ENCODE data around the gene DLEC1.

The DLEC1 gene

DNA sequence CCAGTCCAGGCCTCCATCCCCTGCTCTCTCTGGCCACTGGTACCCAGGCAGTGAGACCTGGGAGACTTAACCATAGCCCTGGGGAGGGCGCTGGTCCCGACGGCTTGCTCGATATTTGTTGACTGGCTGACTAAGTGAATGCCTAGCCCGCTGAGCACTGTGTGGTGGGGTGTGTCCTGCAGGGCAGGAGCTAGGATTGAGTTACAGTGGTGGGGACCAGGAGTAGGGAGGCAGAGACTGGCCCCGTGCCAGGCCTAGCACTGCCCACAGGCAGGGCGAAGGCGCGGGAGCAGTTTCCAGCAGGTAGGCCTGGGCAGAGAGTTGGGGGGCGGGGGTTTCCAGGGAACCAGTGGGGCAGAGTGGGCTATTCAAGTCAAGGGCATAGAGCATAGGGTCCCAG is 48.5 kb upstream of the DLEC1 start, which contains the start of gene VILL:
VILL (plus strand) TSS at position 260 of the 400 bp plus-strand sequence. CDS start 2,887 bp downstream, outside the sequence.
- no peak within 1 kb of the TSS for H2AFZ ChIP-seq (ENCODE audit: low read length)
- H3K9ac ChIP-seq (ENCODE audit: low read depth, low read length, poor library complexity, severe bottlenecking), result no peak within 1 kb of the TSS
- peaks cover 13% of the 10 kb centered on the region for H3K79me2 ChIP-seq (ENCODE audit: insufficient read depth, low read length)
- no peaks in the 10 kb centered on the region for H4K20me1 ChIP-seq (ENCODE audit: insufficient read depth, low read length, poor library complexity, severe bottlenecking)
- no peak within 1 kb of the TSS for H3K4me2 ChIP-seq (ENCODE audit: low read depth, low read length, poor library complexity, severe bottlenecking)
- H3F3A ChIP-seq (ENCODE audit: low read depth), result no peaks in the 10 kb centered on the region
- TF ChIP-seq, protein P1, sequence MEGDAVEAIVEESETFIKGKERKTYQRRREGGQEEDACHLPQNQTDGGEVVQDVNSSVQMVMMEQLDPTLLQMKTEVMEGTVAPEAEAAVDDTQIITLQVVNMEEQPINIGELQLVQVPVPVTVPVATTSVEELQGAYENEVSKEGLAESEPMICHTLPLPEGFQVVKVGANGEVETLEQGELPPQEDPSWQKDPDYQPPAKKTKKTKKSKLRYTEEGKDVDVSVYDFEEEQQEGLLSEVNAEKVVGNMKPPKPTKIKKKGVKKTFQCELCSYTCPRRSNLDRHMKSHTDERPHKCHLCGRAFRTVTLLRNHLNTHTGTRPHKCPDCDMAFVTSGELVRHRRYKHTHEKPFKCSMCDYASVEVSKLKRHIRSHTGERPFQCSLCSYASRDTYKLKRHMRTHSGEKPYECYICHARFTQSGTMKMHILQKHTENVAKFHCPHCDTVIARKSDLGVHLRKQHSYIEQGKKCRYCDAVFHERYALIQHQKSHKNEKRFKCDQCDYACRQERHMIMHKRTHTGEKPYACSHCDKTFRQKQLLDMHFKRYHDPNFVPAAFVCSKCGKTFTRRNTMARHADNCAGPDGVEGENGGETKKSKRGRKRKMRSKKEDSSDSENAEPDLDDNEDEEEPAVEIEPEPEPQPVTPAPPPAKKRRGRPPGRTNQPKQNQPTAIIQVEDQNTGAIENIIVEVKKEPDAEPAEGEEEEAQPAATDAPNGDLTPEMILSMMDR (conservative IDR thresholded peaks at IDR 0.05; ENCODE audit: low read length), result no peak
- TF ChIP-seq EZH2phosphoT487 (IDR thresholded peaks at IDR 0.05; ENCODE audit: borderline replicate concordance), result no peak
- H3K27me3 ChIP-seq (ENCODE audit: insufficient read depth, low read length, poor library complexity, severe bottlenecking), result no peaks in the 10 kb centered on the region
- no peaks in the 10 kb centered on the region for H3K9me3 ChIP-seq (ENCODE audit: insufficient read depth, low read depth, low read length)
- H3K4me3 ChIP-seq (ENCODE audit: low read length, poor library complexity, severe bottlenecking), result no peak within 1 kb of the TSS
- H3K9me2 ChIP-seq (replicated peaks; ENCODE audit: low read depth, low read length), result no peaks in the 10 kb centered on the region
- H3K4me1 ChIP-seq (ENCODE audit: insufficient read depth, low read length, poor library complexity, severe bottlenecking), result peaks cover 18% of the 10 kb centered on the region
- H3K36me3 ChIP-seq (ENCODE audit: insufficient read depth, low read length), result no peaks in the 10 kb centered on the region

DNA sequence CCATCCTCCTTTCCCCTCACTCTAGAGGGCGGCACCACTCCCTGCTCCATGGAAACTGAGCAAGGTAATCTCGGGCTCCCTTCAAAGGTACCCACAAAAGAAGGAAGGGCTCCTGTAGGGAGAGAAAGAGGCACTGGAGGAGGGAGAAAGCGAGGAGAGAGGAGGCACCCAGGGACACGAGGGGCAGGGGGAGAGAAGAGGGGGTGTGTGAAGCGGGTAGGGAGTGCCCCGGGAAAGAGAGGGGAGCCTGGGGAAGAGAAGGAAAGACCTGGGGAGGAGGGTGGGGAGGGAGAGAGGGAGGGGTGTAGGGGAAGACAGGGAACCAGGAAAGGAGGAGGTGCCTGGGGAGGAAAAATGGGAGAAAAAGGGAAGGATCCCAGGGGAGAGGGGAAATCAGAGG is 47.9 kb upstream of the DLEC1 start:
- Histone ChIP-seq H3K36me3 (ENCODE audit: insufficient read depth, low read length) (no peaks in the 10 kb centered on the region), H3K4me3 (ENCODE audit: low read length, poor library complexity, severe bottlenecking) (no peak overlapping the region)

DNA sequence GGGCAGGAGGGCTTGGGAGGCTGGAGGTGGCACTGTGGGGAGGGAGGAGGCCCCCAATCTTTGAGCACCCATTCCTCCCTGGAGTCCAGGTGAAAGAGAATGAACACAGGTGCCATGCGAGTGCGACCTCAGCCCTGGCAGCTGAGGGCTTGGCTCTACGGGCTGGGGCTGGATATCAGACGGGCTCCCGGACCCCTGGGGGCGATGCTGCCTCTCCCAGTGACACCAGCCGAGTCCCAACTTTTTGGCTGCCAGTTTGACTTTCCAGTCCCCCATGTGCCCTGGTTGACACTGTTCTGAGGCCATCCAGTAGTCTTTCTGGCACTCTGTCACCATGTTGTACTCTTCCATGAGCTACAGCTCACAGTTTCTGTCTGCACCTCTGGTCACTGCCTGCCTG is 47.2 kb upstream of the DLEC1 start:
- no peaks in the 10 kb centered on the region for H3F3A ChIP-seq (ENCODE audit: low read depth)
- H3K4me2 ChIP-seq (ENCODE audit: low read depth, low read length, poor library complexity, severe bottlenecking), result no peak overlapping the region
- H3K9me2 ChIP-seq (replicated peaks; ENCODE audit: low read depth, low read length), result no peaks in the 10 kb centered on the region
- no peak overlapping the region for H3K9ac ChIP-seq (ENCODE audit: low read depth, low read length, poor library complexity, severe bottlenecking)
- no peaks in the 10 kb centered on the region for H3K36me3 ChIP-seq (ENCODE audit: insufficient read depth, low read length)
- TF ChIP-seq EZH2phosphoT487 (IDR thresholded peaks at IDR 0.05; ENCODE audit: borderline replicate concordance), result no peak
- TF ChIP-seq, protein P1 (conservative IDR thresholded peaks at IDR 0.05; ENCODE audit: low read length), result no peak
- H3K4me3 ChIP-seq (ENCODE audit: low read length, poor library complexity, severe bottlenecking), result no peak overlapping the region
- peaks cover 21% of the 10 kb centered on the region for H3K4me1 ChIP-seq (ENCODE audit: insufficient read depth, low read length, poor library complexity, severe bottlenecking)
- no peak overlapping the region for H2AFZ ChIP-seq (ENCODE audit: low read length)
- H4K20me1 ChIP-seq (ENCODE audit: insufficient read depth, low read length, poor library complexity, severe bottlenecking), result no peaks in the 10 kb centered on the region
- H3K27me3 ChIP-seq (ENCODE audit: insufficient read depth, low read length, poor library complexity, severe bottlenecking), result no peaks in the 10 kb centered on the region
- H3K9me3 ChIP-seq (ENCODE audit: insufficient read depth, low read depth, low read length), result no peaks in the 10 kb centered on the region
- H3K79me2 ChIP-seq (ENCODE audit: insufficient read depth, low read length), result peaks cover 17% of the 10 kb centered on the region

More for the DNA sequence above, 47.9 kb upstream of the DLEC1 start:
- Histone ChIP-seq H3K4me2 (ENCODE audit: low read depth, low read length, poor library complexity, severe bottlenecking) (no peak overlapping the region), H3K9ac (ENCODE audit: low read depth, low read length, poor library complexity, severe bottlenecking) (no peak overlapping the region), H3K27me3 (ENCODE audit: insufficient read depth, low read length, poor library complexity, severe bottlenecking) (no peaks in the 10 kb centered on the region), H3F3A (ENCODE audit: low read depth) (no peaks in the 10 kb centered on the region), H2AFZ (ENCODE audit: low read length) (no peak overlapping the region), H3K9me2 (replicated peaks; ENCODE audit: low read depth, low read length) (no peaks in the 10 kb centered on the region), H4K20me1 (ENCODE audit: insufficient read depth, low read length, poor library complexity, severe bottlenecking) (no peaks in the 10 kb centered on the region), H3K4me1 (ENCODE audit: insufficient read depth, low read length, poor library complexity, severe bottlenecking) (peaks cover 21% of the 10 kb centered on the region), H3K79me2 (ENCODE audit: insufficient read depth, low read length) (peaks cover 17% of the 10 kb centered on the region), H3K9me3 (ENCODE audit: insufficient read depth, low read depth, low read length) (no peaks in the 10 kb centered on the region)
- TF ChIP-seq, protein P1 (conservative IDR thresholded peaks at IDR 0.05; ENCODE audit: low read length), result no peak
- TF ChIP-seq EZH2phosphoT487 (IDR thresholded peaks at IDR 0.05; ENCODE audit: borderline replicate concordance), result no peak

All from Loucy (cell line).